GM12878 (cell line): Measurements from ENCODE around the gene PATL1. TPM values are rescaled to one million over a fixed set of nuclear protein-coding genes. Genes with fewer than 3 reads are reported as not detected.

Experiments used
- KAT2A ChIP-seq: conservative IDR thresholded peaks from 2 replicates; pipeline ENCODE4 v1.6.1; 2011; ENCODE audit warnings: low read depth, low read length; ENCODE audit not compliant: control insufficient read depth
- MTA2 ChIP-seq: fragments of 450-650 bp; IDR thresholded peaks from 2 replicates; pipeline ENCODE4 v1.6.1; 2016; ENCODE audit warnings: low read depth, mild to moderate bottlenecking, moderate library complexity
- NR2C1 ChIP-seq: fragments of 450-650 bp; IDR thresholded peaks from 2 replicates; pipeline ENCODE4 v1.6.1; 2017; ENCODE audit warnings: antibody characterized with exemption, mild to moderate bottlenecking, moderate library complexity
- POLR2AphosphoS2 ChIP-seq: IDR thresholded peaks from 2 replicates; pipeline ENCODE4 v1.6.1; 2011; ENCODE audit warnings: low read depth, mild to moderate bottlenecking, low read length, improper control_type of control experiment, moderate library complexity
- RELB ChIP-seq: fragments of 450-650 bp; IDR thresholded peaks from 2 replicates; pipeline ENCODE4 v1.6.1; 2017; ENCODE audit warnings: low read depth, mild to moderate bottlenecking, moderate library complexity
- REST ChIP-seq: IDR thresholded peaks from 2 replicates; pipeline ENCODE4 v1.6.1; 2012; ENCODE audit warnings: mild to moderate bottlenecking, low read depth, low read length
- ZBTB11 ChIP-seq: fragments of 450-650 bp; formaldehyde crosslinking; IDR thresholded peaks from 2 replicates; pipeline ENCODE4 v1.5.0; 2022; ENCODE audit warnings: mild to moderate bottlenecking, missing genetic modification characterization
- polyA plus RNA-seq, 11 experiments: library from polyadenylated mRNA; depleted of rRNA in 4 of 11; unstranded in 6 of 11; stranded (reverse) in 5 of 11; fragments of >200 nt; fragmentation: Nextera tagmentation in 4 of 11; fragmentation: Illumina TruSeq in 1 of 11; extraction: Ambion mirVana in 4 of 11; extraction: Trizol in 1 of 11; gene quantifications; 1 replicate in 1 of 11; 2 replicates in 10 of 11; pipeline versions ENCODE4 v1.2.1 to v1.2.3, GENCODE V29; 2011 to 2016; ENCODE audit warnings: inconsistent platforms in 2 of 11, missing spikeins in 2 of 11, low read depth in 1 of 11
- total RNA-seq, 4 experiments: library from RNA; depleted of rRNA in 3 of 4; stranded (reverse); fragments of >200 nt in 3 of 4; fragmentation: Illumina TruSeq in 1 of 4; extraction: Trizol in 1 of 4; gene quantifications; 2 replicates each; pipeline versions ENCODE4 v1.2.1 to v1.2.3, GENCODE V29; 2013 to 2021

Gene PATL1
- total and polyA plus RNA-seq, 10 of the 15 experiments (the other 5 are each of a cell fraction or from before 2014, with no cell fraction given): 5.3 to 62.0 (median 14.9) TPM

GRCh38 chr11:59668950-59669610 is at the start of gene PATL1 (continued):
- no peak for TF ChIP-seq REST
- peak; percentile 70; the same call in 1 of the 2 replicates for TF ChIP-seq NR2C1
- peak; percentile 70; the same call in 1 of the 2 replicates for TF ChIP-seq POLR2AphosphoS2
- TF ChIP-seq ZBTB11 (CRISPR knock-in tag): no peak
- TF ChIP-seq RELB: peak; percentile 91
- TF ChIP-seq MTA2: no peak
- TF ChIP-seq KAT2A: no peak
